CD4-positive, alpha-beta T cell (primary cell): ENCODE results near the gene ZNF516. TPM values are rescaled to one million over a fixed set of nuclear protein-coding genes. Genes with fewer than 3 reads are reported as not detected.

ENCODE experiments used
- ATAC-seq: fragments of 200-7000 bp; cut with Tn5 transposase; one replicate; pipeline ENCODE4 v1.10.0; 2022; ENCODE audit warnings: mild to moderate bottlenecking; ENCODE audit not compliant: poor library complexity
- CTCF ChIA-PET: fragments of 350-600 bp; sonication (Branson Sonifier 250); formaldehyde crosslinking; loops from one replicate; lab custom pipeline; 2021; ENCODE audit warnings: antibody characterized with exemption, inconsistent platforms; lab: Charles Lee
- POLR2A ChIA-PET: fragments of 350-600 bp; sonication (Branson Sonifier 250); formaldehyde crosslinking; loops from one replicate; lab custom pipeline; 2021; ENCODE audit warnings: antibody characterized with exemption, inconsistent platforms; lab: Charles Lee
- DNase-seq, 14 experiments: peaks; one replicate each; pipeline ENCODE4 v3.0.0-alpha.2; 2013 to 2020; ENCODE audit warnings: mixed read lengths in 2 of 14
- H3K27ac ChIP-seq, 2 donors: one replicate each; pipeline versions ENCODE4 v1.5.1 to v1.7.0; 2013; ENCODE audit warnings: low read length in 2 of 2, low read depth in 1 of 2, mild to moderate bottlenecking in 1 of 2
- H3K27me3 ChIP-seq, 2 experiments: 1 replicate in 1 of 2; 2 replicates in 1 of 2; pipeline versions ENCODE4 v1.6.1 to v1.7.0; 2013; ENCODE audit warnings: low read length in 2 of 2, control low read depth in 1 of 2, mild to moderate bottlenecking in 1 of 2, moderate library complexity in 1 of 2; ENCODE audit not compliant: insufficient read depth in 2 of 2, control insufficient read depth in 1 of 2
- H3K36me3 ChIP-seq: one replicate; pipeline ENCODE4 v1.6.1; 2013; ENCODE audit warnings: low read length, control low read depth; ENCODE audit not compliant: insufficient read depth
- H3K4me1 ChIP-seq: one replicate; pipeline ENCODE4 v1.6.1; 2013; ENCODE audit warnings: low read length, control low read depth; ENCODE audit not compliant: insufficient read depth
- H3K4me3 ChIP-seq: one replicate; pipeline ENCODE4 v1.5.1; 2013; ENCODE audit warnings: mild to moderate bottlenecking, low read length, moderate library complexity
- H3K9me3 ChIP-seq, 2 experiments: 1 replicate in 1 of 2; 2 replicates in 1 of 2; pipeline versions ENCODE4 v1.6.1 to v1.7.0; 2013; ENCODE audit warnings: low read length in 2 of 2, mild to moderate bottlenecking in 2 of 2, control low read depth in 1 of 2, moderate library complexity in 1 of 2; ENCODE audit not compliant: control insufficient read depth in 1 of 2, insufficient read depth in 1 of 2
- H3K27ac Mint-ChIP-seq: one replicate; pipeline ENCODE4 v1.8.0; 2020; ENCODE audit warnings: mixed read lengths
- H3K27me3 Mint-ChIP-seq: one replicate; pipeline ENCODE4 v1.8.0; 2021; ENCODE audit warnings: mixed read lengths
- H3K36me3 Mint-ChIP-seq: one replicate; pipeline ENCODE4 v1.8.0; 2021; ENCODE audit warnings: low read depth, mixed read lengths
- H3K4me1 Mint-ChIP-seq: one replicate; pipeline ENCODE4 v1.8.0; 2021; ENCODE audit warnings: low read depth, mixed read lengths
- H3K4me3 Mint-ChIP-seq: one replicate; pipeline ENCODE4 v1.8.0; 2020; ENCODE audit warnings: mild to moderate bottlenecking, mixed read lengths
- H3K9me3 Mint-ChIP-seq: one replicate; pipeline ENCODE4 v1.8.0; 2020; ENCODE audit warnings: mixed read lengths
- intact Hi-C, 2 experiments: fragments of 100-400 bp; cut with DNase I in 1 of 2; cut with micrococcal nuclease in 1 of 2; formaldehyde crosslinking; loops; one replicate each; pipeline versions ENCODE4 v1.15.1 to v1.9.0; 2023 to 2025; cut with DNase I, micrococcal nuclease
- total RNA-seq, 174 experiments: library from RNA in 2 of 174; stranded (reverse) in 2 of 174; gene quantifications; one replicate each; pipeline ENCODE4 v1.2.3 and lab custom pipeline; 2021 to 2026
- TF ChIP-seq, protein P1 (sequence below): fragments of 200-600 bp; IDR thresholded peaks from one replicate; pipeline ENCODE4 v1.8.0; 2022; ENCODE audit warnings: antibody characterized with exemption, mild to moderate bottlenecking

The ZNF516 gene
- total RNA-seq, 2 experiments from 2014 or later = 22.4 to 29.3 TPM

DNA sequence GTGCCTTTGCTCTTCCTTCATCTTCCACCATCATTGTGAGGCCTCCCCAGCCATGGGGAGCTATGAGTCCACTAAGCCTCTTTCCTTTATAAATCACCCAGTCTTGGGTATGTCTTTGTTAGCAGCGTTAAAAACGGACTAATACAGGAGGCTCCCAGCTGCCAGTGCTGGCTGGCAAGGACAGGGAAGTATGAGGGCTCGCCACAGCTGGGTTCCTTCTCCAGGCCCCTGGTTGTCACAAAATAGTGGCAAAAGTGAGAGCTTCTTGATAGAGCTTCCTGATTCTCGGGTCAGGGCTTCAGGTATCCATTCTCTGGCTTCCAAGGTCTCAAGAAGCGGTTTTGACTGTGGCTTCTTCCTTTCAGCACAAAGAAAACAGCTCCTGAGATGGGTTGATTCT lies 85.0 kb downstream of the ZNF516 start:
- POLR2A ChIA-PET = no interaction called here
- CTCF ChIA-PET = no interaction called here
- Histone ChIP-seq H3K4me3 (no peak overlapping the region), H3K4me1 (peaks cover 3% of the 10 kb centered on the region), H3K27me3 (no peaks in the 10 kb centered on the region), H3K27ac (no peak overlapping the region), H3K36me3 (no peaks in the 10 kb centered on the region), H3K9me3 (no peaks in the 10 kb centered on the region)
- DNase-seq (no peak), ATAC-seq (no peak)
- peaks cover 8% of the 10 kb centered on the region for H3K36me3 Mint-ChIP-seq
- no peak overlapping the region for H3K4me3 Mint-ChIP-seq
- peaks cover 28% of the 10 kb centered on the region for H3K4me1 Mint-ChIP-seq
- intact Hi-C loops = no loop called here
- no peaks in the 10 kb centered on the region for H3K9me3 Mint-ChIP-seq
- no peak overlapping the region for H3K27ac Mint-ChIP-seq
- H3K27me3 Mint-ChIP-seq = no peaks in the 10 kb centered on the region
- TF ChIP-seq, protein P1, sequence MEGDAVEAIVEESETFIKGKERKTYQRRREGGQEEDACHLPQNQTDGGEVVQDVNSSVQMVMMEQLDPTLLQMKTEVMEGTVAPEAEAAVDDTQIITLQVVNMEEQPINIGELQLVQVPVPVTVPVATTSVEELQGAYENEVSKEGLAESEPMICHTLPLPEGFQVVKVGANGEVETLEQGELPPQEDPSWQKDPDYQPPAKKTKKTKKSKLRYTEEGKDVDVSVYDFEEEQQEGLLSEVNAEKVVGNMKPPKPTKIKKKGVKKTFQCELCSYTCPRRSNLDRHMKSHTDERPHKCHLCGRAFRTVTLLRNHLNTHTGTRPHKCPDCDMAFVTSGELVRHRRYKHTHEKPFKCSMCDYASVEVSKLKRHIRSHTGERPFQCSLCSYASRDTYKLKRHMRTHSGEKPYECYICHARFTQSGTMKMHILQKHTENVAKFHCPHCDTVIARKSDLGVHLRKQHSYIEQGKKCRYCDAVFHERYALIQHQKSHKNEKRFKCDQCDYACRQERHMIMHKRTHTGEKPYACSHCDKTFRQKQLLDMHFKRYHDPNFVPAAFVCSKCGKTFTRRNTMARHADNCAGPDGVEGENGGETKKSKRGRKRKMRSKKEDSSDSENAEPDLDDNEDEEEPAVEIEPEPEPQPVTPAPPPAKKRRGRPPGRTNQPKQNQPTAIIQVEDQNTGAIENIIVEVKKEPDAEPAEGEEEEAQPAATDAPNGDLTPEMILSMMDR = no peak

DNA sequence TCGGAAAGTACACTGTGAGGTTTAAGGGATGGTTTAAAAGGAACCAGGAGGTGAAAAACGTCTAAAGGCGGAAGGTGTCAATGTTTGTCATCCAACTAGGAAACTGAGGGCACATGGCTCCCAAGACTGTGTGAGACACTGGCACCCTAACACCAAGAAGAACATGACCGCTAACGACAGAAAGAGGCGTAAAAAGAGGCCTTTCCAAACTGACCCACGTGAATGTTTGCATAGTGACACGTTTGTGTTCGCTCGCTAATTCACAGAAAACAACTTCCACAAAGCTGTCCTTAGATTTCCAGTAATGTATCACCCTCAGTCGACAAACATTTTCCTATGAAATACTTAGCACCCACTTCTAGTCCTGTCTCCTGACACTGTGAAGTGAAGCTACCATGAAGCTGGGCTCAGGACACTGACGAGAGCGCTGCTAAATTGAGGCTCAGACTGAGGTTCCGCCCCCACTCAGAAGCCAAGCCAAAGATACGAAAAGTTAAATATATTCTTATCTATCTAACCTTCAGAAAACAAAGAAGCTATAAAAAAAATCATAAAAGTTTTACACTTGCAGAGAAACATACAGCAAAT lies 86.5 kb downstream of the ZNF516 start:
- intact Hi-C loops = no loop called here
- no peaks in the 10 kb centered on the region for H3K9me3 Mint-ChIP-seq
- no peaks in the 10 kb centered on the region for H3K27me3 ChIP-seq
- peaks cover 34% of the 10 kb centered on the region for H3K4me1 Mint-ChIP-seq
- no peak overlapping the region for H3K27ac ChIP-seq
- no peak overlapping the region for H3K27ac Mint-ChIP-seq
- CTCF ChIA-PET = interaction anchor here (1.0 to 1.6 kb wide), 2 partner anchors 10 to 301 kb away, joined by 3 to 4 read pairs; no protein-coding TSS in a partner anchor
- H3K9me3 ChIP-seq = no peaks in the 10 kb centered on the region
- DNase-seq (no peak), ATAC-seq (no peak)
- peaks cover 8% of the 10 kb centered on the region for H3K36me3 Mint-ChIP-seq
- no peaks in the 10 kb centered on the region for H3K36me3 ChIP-seq
- no peaks in the 10 kb centered on the region for H3K27me3 Mint-ChIP-seq
- TF ChIP-seq, protein P1 = no peak
- H3K4me1 ChIP-seq = peaks cover 3% of the 10 kb centered on the region
- no peak overlapping the region for H3K4me3 ChIP-seq
- H3K4me3 Mint-ChIP-seq = no peak overlapping the region
- POLR2A ChIA-PET = no interaction called here

DNA sequence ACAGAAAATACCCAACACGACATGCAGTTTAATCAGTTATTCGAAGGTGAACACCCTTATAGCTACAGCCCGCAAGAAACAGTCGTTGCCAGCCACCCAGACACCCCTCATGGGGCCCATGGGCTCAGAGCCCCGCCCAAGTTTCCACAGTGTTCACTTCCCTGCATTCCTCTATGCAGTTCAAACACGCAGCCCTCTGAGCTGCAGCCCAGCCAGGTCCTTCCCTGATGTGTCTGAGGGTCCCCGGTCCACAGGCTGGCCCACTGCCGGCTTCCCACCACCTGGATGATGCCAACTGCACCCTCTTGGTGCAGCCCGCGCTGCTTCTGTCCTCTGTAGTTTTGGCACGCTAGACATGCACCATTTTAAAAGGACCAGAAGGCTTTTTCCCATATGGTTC lies 87.4 kb downstream of the ZNF516 start:
- ATAC-seq (no peak), DNase-seq (no peak)
- Histone ChIP-seq H3K4me3 (no peak overlapping the region), H3K27me3 (no peaks in the 10 kb centered on the region), H3K27ac (no peak overlapping the region), H3K36me3 (no peaks in the 10 kb centered on the region), H3K9me3 (no peaks in the 10 kb centered on the region), H3K4me1 (peaks cover 3% of the 10 kb centered on the region)
- intact Hi-C loops = no loop called here
- Mint-ChIP-seq H3K4me1 (peaks cover 35% of the 10 kb centered on the region), H3K27ac (no peak overlapping the region), H3K4me3 (no peak overlapping the region), H3K27me3 (no peaks in the 10 kb centered on the region), H3K36me3 (peaks cover 8% of the 10 kb centered on the region), H3K9me3 (no peaks in the 10 kb centered on the region)
- ChIA-PET POLR2A (no interaction called here), CTCF (no interaction called here)
- TF ChIP-seq, protein P1 = no peak
